Gastroesophageal sphincter (tissue), 3 donors: ENCODE measurements around the gene BATF.

Experiments
- EP300 ChIP-seq: sonication (generic); formaldehyde crosslinking; IDR thresholded peaks from one replicate; pipeline ENCODE4 v1.6.1; 2017; ENCODE audit warnings: antibody characterized with exemption, mild to moderate bottlenecking
- POLR2A ChIP-seq, 2 donors: fragments of 450-650 bp; IDR thresholded peaks; one replicate each; pipeline ENCODE4 v1.6.1; 2017; ENCODE audit warnings: antibody characterized with exemption in 2 of 2, mild to moderate bottlenecking in 2 of 2, moderate library complexity in 1 of 2
- POLR2AphosphoS5 ChIP-seq: sonication (generic); formaldehyde crosslinking; IDR thresholded peaks from one replicate; pipeline ENCODE4 v1.6.1; 2017; ENCODE audit warnings: antibody characterized with exemption
- TF ChIP-seq, protein P1 (sequence below), 4 experiments: fragments of 200-600 bp in 2 of 4; fragments of 450-650 bp in 2 of 4; sonication (generic) in 1 of 4; IDR thresholded peaks; one replicate each; pipeline ENCODE4 v1.5.1; 2017 to 2019; ENCODE audit warnings: antibody characterized with exemption in 4 of 4, mild to moderate bottlenecking in 2 of 4, moderate library complexity in 2 of 4

DNA sequence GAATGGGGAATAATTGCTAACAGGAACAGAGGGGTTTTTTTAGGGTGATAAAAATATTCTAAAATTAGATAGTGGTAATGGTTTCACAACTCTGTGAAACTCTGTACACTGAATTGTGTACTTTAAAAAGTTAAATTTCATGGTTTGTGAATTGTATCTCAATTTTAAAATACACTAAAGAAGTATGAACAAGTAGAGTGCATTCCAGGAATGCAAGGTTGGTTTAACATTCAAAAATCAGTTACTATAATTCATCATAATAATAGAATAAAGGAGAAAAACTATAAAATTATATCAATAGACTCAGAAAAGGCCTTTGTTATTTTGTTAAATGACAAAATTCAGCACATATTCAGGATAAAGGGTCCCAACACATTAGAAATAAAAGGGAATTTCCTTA is 11.1 kb upstream of the BATF start:
- TF ChIP-seq, protein P1, sequence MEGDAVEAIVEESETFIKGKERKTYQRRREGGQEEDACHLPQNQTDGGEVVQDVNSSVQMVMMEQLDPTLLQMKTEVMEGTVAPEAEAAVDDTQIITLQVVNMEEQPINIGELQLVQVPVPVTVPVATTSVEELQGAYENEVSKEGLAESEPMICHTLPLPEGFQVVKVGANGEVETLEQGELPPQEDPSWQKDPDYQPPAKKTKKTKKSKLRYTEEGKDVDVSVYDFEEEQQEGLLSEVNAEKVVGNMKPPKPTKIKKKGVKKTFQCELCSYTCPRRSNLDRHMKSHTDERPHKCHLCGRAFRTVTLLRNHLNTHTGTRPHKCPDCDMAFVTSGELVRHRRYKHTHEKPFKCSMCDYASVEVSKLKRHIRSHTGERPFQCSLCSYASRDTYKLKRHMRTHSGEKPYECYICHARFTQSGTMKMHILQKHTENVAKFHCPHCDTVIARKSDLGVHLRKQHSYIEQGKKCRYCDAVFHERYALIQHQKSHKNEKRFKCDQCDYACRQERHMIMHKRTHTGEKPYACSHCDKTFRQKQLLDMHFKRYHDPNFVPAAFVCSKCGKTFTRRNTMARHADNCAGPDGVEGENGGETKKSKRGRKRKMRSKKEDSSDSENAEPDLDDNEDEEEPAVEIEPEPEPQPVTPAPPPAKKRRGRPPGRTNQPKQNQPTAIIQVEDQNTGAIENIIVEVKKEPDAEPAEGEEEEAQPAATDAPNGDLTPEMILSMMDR (IDR thresholded peaks at IDR 0.05) = no peak
- no peak for TF ChIP-seq EP300
- TF ChIP-seq POLR2A (IDR thresholded peaks at IDR 0.05) = no peak
- TF ChIP-seq POLR2AphosphoS5 = no peak
